UCSD-AML1 (cell line): ENCODE results near the gene NELL1.
"Not testable (repeated sequence)": the region's sequence is repeated elsewhere in the genome, so short reads cannot be mapped to it uniquely, and the experiment has no call there.

Experiments
- DNase-seq: peaks from one replicate; lab custom pipeline; 2025; ENCODE audit not compliant: unreplicated experiment; lab: John Stamatoyannopoulos, UW

The NELL1 gene

DNA sequence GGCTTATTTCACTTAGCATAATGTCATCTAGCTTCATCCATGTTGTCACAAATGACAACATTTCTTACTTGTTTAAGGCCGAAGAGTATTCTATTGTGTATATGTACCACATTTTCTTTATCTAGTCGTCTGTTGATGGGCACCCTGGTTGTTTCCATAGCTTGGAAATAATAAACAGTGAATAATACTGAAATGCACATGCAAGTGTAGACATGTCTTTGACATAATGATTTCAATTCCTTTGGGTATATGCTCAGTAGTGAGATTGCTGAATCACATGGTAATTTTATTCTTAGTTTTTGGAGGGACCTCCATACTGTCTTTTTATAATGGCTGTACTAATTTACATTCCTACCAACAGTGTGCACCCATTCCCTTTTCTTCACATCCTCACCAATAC is 508.0 kb downstream of the NELL1 start:
- DNase-seq: no peak

DNA sequence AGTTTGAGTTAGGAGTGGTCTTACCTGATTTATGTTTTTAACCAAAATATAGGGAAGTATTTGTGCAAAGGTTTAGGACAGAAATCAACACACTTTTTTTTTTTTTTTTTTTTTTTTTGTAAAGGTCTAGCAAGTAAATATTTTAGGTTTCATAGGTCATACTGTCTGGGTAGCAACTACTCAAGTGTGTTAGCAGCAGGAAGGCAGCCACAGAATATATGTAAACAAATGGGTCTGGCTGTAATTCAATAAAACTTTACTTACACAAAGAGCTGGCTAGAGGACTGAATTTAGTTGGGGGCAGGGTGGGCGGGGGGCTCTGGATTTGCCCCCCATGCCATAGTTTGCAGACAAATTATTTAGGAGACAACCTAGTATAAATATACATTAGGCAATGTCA is 510.4 kb downstream of the NELL1 start:
- DNase-seq: no peak

DNA sequence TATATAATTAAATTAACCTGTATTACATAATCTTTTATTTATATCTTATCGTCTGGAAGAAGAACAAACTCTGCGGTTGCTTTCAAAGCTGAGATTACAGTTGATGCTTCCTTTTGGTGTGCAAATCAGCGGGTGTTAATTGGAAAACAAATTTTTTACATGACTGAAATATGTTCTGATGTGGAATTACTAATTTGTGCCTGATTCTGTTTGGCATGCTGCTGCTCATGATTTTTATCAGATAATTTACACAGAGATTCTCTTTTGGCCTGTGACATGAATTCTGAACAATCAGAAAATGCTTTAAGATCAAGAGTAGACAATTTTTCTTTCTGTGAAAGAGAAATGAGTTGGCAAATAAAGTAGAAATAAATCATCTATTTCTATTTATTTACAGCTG is 510.8 kb downstream of the NELL1 start:
- DNase-seq: no peak

DNA sequence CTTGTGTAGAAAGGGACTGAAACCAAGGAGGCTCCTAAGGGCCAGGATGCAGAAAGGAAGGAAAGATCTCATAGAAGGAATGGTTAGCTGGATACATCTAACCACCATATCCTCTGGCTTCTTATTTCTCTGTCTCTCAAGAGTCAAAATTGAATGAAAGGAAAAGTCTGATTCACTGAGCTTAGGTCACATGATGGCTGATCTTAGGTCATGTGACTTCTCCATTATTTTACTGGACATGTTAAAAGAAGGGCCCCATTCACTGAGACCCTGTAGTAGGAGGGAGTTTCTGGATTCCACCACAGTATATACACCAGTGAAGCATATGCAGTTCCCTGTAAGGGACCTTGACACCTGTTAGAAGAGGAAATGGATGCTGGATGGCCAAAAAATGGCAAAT is 516.6 kb downstream of the NELL1 start:
- DNase-seq: no peak

DNA sequence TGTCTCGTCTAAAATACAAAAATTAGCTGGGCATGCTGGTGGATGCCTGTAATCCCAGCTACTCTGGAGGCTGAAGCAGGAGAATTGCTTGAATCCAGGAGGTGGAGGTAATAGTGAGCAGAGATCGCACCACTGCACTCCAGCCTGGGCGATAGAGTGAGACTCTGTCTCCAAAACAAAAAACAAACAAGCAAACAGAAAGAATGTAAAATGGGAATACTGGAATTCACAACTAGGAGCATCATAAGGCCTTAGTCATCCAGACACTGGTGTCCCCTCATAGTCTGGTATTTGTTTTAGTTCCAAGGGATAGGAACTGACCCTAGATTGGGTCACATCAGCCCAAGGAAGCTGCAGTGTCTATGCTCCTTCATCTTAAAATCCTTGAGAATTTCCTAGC is 520.8 kb downstream of the NELL1 start:
- no peak for DNase-seq

DNA sequence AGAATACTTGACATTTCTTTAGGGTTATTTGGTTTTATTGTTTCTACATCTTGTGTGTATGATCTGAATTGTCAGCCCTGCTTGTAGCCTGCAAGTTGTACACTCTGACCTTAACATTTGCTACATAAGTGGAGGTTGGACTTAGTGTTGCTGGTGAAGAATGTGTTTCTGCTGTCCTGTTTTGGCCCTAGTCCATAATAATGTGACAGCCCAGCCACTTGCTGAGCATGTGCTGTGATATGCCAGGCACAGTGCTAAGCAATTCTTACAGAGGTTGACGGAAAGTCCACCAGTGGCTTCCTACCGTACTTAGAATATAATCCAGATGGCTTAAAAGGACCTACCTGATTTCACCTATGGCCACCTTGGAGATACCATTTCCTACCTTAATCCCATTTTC is 526.6 kb downstream of the NELL1 start:
- no peak for DNase-seq

DNA sequence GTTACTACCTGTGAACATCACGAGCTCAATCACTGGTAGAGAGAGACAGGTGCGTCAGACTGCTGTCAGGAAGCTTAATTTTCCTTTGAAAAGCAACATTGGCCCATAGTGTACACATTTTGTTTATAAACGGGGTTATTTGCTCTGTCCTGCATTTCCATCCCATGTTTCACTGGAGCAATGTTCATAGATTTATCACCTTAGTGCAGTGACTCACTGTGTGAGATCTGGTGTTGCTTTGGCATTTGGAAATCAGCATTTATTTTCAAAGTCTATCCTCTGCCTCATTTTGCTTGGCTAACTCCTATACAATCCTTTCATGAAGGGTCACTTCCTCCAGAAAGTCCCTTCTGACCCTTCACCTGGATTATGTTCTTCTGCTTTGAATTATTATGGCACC is 529.1 kb downstream of the NELL1 start:
- no peak for DNase-seq

DNA sequence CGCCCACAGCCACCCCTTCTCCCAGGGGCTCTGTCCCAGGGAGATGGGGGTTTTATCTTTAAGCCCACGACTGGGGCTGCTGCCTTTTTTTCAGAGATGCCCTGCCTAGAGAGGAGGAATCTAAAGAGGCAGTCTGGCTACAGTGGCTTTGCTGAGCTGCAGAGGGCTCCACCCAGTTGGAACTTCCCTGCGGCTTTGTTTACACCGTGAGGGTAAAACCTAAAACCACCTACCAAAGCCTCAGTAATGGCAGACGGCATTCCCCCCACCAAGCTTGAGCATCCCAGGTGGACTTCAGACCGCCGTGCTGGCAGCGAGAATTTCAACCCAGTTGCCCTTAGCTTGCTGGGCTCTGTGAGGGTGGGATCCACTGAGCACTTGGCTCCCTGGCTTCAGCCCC is 535.8 kb downstream of the NELL1 start:
- no peak for DNase-seq

DNA sequence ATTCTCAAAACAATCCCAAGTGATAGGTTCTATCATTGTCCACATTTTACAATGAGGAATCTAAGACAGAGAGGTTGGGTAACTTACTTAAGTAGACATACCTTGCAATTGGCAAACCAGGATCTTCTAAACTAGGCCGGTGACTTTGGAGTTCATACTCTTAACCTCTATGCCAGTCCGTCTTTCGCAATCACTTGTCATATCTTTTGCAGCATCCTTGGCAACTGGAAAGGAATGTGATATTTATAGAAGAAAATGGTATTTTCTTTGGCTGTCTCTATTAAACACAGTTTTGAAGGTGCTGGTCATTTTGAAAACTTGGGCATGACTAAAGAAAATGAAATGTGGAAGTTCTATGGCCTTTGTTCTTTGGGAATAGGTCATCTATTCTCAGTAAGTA is 556.5 kb downstream of the NELL1 start:
- no peak for DNase-seq

DNA sequence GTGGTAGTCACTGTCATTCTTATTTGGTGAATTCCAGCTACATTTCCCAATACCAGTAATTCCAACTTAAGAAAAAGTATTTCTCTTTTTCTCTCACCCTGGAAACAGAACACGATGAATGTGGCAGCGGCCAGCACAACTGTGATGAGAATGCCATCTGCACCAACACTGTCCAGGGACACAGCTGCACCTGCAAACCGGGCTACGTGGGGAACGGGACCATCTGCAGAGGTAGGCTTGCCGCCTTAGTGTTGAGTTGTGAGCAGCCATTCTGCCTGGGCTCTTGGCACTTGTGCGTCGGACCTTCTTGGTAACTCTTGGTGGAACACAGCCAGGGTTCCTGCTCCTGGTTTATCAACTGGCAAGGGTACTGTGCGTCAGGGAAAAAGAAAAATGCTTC is 559.8 kb downstream of the NELL1 start:
- DNase-seq: no peak

DNA sequence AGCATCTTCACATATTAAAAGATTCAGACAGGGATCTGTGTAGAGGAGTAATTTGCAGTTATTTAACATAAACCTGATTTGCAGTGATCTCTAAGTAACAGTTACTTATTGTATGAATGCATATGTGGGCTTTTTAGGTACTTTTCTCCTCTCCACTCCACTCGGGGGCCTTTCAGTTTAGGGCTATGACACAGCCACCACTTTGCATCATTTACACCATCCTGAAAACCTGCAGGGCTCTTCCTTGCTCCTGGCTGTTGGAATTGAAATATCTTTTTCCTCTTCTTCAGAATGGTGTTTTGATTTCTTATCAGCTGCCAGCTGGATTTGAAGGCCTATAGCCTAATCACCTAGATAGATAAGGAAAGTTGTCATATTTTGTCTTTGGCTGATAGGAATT is 580.8 kb downstream of the NELL1 start:
- no peak for DNase-seq

DNA sequence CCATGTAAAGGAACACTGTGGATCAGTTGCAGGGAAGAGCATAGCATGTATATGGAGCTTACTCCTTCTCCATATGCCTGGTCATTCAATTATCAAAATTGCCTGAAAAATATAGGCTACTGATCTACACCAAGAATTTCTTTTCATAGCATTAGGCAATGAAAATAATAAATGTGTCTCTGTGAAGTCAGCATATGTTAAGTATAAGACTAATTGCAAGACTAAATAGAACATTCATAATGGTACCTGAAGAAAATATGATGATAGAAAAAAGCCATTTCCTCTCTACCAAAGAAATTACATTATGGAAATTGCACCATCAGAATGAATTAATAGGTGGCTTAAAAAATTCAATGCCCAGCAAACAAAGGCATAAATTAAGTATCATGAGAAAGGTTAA is 584.7 kb downstream of the NELL1 start:
- DNase-seq: no peak

DNA sequence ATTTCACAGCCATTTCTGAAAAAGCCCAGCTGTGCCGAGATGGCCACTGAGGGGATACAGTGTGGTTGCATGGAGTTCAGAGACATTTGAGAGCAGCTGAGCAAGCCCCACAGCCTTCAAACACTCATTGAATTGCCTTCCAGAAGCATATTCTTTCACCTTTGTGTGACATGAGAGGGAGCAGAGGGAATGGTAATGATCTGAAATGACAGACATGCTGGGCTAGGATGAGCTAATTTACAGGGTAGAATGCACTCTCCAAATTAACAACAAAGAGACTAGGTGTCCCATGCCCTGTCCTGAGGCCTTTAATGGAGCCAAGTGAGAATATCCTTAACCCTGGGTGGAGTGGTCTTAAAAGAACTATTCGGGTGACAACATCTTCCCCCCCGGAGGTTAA is 585.4 kb downstream of the NELL1 start:
- DNase-seq: no peak

DNA sequence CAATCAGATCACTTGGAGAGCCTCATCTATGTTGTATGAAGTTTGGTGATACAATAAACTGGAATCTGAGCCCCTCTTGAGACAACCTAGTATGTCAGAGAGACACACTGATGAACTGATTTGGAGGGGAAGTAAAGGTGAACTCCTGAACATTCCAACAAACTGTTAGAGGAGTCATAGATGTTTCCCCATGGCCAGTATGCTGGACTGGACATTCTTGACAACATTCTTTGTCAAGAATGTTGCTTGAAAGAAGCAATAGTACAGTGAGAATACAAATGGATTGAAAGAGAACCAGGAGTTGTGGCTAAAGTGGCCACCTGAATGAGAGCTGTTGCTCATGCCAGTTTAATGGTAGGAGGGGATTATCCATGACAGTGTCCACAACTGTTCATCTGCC is 588.1 kb downstream of the NELL1 start:
- no peak for DNase-seq

DNA sequence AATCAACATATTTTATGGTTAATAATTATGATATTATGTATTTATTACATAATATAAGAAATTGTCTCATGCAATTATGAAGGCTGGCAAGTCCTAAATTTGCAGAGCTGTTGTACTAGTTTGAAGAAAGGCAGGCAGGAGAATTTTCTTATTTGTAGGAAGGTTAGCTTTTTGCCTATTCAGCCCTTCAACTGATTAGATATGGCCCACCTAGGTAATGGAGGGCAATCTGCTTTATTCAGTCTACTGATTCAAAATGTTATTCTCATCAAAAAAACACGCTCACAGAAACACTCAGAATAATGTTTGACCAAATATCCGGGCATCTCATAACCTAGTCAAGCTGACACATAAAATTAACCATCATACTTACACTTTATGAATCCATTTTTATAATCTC is 589.0 kb downstream of the NELL1 start:
- no peak for DNase-seq

DNA sequence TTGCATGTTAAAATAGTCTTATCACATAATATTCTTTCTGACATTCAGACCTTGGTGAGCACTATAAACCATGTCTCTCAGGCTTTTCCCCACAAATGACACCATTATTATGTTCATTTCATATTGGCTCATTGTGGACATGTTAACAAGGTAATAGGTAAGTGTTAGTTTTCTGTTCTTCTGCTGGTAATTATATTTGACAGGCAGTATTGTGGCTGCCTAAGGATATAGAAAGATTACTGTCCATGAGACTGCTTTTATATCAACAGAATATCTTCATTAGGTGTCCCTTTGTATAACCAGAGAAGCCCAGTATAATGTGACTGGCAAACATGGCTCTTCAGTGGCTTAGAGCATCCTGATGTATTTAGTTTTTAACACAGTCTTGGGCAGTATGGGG is 590.7 kb downstream of the NELL1 start:
- DNase-seq: no peak

DNA sequence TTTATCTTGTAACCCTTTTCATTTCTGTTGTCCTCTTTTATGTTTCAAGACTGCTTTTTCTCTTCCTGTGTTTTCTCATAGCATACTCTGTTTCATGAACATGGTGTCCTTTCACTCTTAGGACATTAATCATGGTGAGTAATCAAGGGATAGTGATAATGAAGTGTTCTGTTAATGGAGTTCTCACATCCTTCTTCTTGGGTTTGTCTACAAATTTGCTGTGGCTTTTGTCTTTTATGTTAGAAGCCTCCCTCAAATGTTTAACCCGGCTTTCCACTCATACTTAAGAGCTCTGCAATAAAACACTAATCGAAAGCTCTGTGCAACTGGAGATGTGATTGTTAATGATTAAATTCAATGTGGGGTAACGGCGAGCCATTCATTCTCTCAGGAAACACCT is 593.6 kb downstream of the NELL1 start:
- no peak for DNase-seq

DNA sequence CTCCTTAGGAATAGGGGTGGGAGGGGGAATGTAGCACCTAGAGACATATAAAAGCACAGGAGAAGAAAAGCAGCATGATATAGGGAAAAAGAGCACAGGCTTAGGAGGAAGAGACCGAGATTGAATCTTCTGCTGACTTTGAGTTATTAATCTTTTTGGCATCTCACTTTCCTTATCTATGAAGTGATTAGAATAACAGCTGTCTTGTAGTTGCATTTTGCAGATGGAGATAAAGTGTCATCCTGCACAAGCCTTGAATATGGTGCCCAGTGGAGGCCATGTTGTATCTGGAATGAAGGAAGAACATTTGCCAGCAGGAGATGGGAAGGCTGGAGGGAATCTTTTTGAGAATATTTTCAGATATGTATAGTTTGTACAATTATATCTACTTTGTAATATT is 594.7 kb downstream of the NELL1 start:
- DNase-seq: no peak

DNA sequence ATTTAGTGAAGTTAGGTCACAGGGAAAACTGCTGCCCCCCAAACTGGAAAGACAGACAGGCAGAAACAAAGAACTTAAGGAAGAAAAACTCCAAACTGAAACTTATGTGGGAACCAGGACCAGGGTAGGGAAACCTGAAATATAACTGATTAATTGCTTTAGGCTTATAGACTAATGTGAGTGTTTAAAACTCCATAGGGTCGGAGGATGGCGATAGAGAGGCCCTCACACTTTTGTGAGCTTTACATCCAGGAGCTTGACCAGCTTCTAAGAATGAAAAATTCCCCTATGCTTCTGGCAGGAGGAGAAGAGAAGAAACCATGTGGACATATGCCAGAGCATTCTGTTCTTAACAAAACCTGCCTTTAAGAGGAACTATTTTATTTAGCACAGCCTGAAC is 598.6 kb downstream of the NELL1 start:
- DNase-seq: no peak

DNA sequence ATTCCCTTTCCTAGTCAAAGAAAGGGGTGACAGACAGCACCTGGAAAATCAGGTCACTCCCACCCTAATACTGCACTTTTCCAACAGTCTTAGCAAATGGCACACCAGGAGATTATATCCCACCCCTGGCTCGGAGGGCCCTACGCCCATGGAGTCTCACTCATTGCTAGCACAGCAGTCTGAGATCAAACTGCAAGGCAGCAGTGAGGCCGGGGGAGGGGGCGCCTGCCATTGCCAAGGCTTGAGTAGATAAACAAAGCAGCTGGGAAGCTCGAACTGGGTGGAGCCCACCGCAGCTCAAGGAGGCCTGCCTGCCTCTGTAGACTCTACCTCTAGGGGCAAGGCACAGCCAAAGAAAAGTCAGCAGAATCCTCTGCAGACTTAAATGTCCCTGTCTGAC is 602.8 kb downstream of the NELL1 start:
- not testable (repeated sequence) for DNase-seq

DNA sequence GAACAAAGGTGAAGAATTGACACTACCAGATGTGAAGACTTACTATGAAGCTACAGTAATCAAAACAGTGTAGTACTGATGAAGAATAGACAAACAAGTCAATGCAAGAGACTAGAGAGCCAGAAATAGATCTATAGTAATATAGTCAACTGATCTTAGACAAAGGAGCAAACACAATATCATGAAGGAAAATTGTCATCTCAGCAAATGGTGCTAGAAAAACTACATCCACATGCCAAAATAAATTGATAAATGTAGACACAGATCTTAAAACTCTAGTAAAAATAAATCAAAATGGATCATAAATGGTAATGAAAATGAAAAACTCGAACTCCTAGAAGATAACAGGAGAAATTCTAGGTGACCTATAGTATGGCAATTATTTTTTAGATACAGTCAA is 609.5 kb downstream of the NELL1 start:
- DNase-seq: no peak

DNA sequence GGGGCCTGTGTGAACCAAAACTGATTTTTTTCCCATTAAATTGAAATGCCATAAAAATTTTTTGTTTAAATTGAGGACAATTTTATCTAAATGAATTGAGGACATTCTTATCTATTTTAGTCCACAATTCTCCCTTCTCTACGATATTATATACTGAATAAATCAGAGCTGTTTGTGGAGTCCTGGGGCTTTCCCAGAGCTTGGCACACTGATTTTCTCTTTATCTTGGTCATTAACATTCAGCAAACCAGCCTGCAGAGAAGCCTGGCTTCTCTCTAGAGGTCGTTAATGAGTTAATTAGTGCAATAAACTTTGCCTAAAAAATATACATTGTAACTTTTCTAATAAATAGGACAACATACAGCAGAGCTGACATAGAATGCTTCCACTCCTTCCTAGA is 615.7 kb downstream of the NELL1 start:
- DNase-seq: no peak

DNA sequence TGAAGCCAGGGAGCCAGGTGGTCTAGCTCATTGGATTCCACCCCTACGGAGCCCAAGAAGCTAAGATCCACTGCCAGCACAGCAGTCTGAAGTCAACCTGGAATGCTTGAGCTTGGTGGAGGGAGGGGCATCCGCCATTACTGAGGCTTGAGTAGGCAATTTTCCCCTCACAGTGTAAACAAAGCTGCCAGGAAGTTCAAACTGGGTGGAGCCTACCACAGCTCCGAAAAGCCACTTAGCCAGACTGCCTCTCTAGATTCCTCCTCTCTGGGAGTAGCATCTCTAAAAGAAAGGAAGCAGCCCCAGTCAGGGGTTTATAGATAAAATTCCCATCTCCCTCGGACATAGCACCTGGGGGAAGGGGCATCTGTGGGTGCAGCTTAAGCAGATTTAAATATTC is 620.3 kb downstream of the NELL1 start:
- DNase-seq: no peak

DNA sequence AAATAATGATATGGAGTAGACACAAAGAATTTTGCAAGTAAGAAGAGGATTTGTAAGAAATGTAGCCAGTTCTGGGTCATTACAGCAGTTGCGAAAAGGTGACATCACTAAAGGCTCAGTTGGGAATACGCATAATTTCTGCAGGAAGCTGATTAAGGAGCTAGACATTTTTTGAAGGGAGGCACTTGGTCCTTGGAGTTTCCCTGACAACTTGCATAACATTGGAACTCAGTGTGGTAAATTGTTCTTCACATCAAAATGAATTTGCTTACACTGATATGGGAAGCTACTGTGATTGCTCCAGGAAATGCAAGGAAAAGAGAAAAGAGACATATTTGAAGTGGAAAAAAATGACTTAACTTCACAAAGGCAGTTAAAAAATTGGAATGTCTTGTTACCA is 626.1 kb downstream of the NELL1 start:
- no peak for DNase-seq
